ENCODE data around the gene DNAJC1. TPM values are rescaled to one million over a fixed set of nuclear protein-coding genes. Genes with fewer than 3 reads are reported as not detected.
A peak's percentile ranks its signal among the peaks of the same experiment; 100 is the strongest.

The DNAJC1 gene
- total RNA-seq, 1 experiment from 2014 or later, result 51.6 TPM

- DNase-seq (ENCODE audit: low read depth), result no peak
- in situ Hi-C loops (cut with HindIII; ENCODE audit: low pct_unique_long_range_greater_than_20kb, low sequenced_read_pairs), result no loop called here
Observed at GRCh38 chr10:21758696-21759095, 244.8 kb downstream of the DNAJC1 start.

GRCh38 chr10:21758239-21758638, 245.3 kb downstream of the DNAJC1 start:
- DNase-seq (ENCODE audit: low read depth), result no peak
- in situ Hi-C loops (cut with HindIII; ENCODE audit: low pct_unique_long_range_greater_than_20kb, low sequenced_read_pairs), result no loop called here

GRCh38 chr10:21757185-21757901, 246.2 kb downstream of the DNAJC1 start:
- DNase-seq (ENCODE audit: low read depth), result no peak
- in situ Hi-C loops (cut with HindIII; ENCODE audit: low pct_unique_long_range_greater_than_20kb, low sequenced_read_pairs), result no loop called here

DNA sequence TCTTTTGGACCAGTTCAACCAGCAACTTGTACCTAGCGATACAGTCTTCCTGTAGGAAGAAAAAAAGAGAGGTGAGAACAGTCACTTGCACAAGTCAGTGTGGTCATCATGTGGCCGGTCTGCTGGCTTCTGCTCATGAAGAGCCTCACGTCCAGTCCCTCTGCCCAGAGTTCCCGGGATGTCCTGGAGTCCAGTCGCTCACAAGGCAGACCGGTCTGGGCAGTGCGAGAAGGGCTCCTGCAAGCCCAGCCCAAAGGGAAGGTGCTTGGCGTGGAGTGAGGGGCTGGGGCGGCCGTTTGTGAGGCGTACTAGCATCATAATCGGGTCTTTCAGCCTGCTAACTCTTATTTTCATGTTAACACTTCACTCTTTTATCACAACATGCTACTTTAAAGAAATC, 246.8 kb downstream of the DNAJC1 start:
- in situ Hi-C loops (cut with HindIII; ENCODE audit: low pct_unique_long_range_greater_than_20kb, low sequenced_read_pairs), result no loop called here
- no peak for DNase-seq (ENCODE audit: low read depth)

DNA sequence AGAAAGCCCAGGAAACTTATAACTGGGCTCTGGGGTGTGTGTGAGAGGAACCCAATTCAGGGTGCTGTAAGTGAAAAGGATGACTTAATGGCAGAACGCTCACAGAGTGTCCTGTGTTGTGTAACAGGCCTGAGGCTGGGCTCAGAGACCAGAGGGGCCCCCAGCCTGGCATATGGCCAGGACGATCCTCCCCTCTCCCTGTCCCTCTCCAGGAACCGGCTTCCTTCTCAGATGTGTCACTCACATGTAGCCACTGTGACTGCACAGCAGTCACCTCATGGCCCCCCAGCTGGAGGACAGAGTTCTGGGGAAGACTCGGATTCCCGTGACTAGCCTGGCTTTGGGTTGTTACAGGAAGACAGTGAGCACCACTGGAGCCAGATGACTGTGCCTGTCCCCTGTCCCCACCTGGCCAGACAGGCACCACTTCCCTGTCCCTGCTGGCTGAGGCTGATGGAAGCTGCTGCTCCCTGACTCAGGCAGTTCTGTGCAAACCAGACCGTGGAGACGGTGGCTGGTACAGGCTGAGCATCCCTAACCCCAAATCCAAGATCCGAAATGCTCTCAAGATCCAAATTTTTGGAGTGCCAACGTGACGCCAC, 249.0 kb downstream of the DNAJC1 start:
- in situ Hi-C loops (cut with HindIII; ENCODE audit: low pct_unique_long_range_greater_than_20kb, low sequenced_read_pairs), result no loop called here

GRCh38 chr10:21753497-21754270, 249.8 kb downstream of the DNAJC1 start:
- in situ Hi-C loops (cut with HindIII; ENCODE audit: low pct_unique_long_range_greater_than_20kb, low sequenced_read_pairs), result no loop called here
- no peak for DNase-seq (ENCODE audit: low read depth)

More for the DNA sequence above, 249.0 kb downstream of the DNAJC1 start:
- no peak for DNase-seq (ENCODE audit: low read depth)

DNA sequence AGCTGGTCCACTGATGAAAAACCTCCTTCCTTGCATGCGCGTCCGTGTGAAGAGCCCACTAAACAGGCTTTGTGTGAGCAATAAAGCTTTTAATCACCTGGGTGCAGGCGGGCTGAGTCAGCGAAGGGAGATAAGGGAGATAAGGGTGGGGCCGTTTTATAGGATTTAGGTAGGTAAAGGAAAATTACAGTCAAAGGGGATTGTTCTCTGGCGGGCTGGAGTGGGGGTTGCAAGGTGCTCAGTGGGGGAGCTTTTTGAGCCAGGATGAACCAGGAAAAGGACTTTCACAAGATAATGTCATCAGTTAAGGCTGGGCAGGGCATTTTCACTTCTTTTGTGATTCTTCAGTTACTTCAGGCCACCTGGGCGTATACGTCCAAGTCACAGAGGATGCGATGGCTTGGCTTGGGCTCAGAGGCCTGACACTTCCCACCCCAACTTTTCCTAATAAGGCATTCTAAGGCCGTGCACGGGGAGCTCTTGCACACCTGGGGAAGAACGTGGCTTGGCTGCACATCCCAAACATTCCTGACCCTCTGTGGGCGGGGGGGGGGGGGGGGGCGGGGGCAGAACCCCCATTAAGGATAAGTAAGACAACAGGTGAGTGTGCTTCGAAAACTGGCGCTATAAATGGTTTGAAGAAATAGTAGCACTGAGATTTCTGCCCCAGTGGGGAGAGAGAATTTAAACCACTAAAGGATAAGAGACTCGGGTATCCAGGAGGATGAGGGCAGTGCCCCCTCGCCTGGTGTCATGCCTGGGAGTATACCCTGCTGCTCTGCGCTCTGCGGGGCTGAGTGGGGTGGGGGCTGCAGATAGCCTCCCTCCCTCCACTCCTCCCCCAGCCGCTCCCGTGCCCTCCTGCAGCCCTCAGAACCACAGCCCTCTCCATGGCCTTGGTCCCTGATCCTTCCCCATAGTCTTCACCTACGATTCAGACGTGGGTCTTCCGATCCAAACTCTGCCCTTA, 251.9 kb downstream of the DNAJC1 start:
- DNase-seq (ENCODE audit: low read depth), result no peak
- in situ Hi-C loops (cut with HindIII; ENCODE audit: low pct_unique_long_range_greater_than_20kb, low sequenced_read_pairs), result no loop called here

- in situ Hi-C loops (cut with HindIII; ENCODE audit: low pct_unique_long_range_greater_than_20kb, low sequenced_read_pairs), result no loop called here
Observed at GRCh38 chr10:21750424-21750823, 253.1 kb downstream of the DNAJC1 start.

DNA sequence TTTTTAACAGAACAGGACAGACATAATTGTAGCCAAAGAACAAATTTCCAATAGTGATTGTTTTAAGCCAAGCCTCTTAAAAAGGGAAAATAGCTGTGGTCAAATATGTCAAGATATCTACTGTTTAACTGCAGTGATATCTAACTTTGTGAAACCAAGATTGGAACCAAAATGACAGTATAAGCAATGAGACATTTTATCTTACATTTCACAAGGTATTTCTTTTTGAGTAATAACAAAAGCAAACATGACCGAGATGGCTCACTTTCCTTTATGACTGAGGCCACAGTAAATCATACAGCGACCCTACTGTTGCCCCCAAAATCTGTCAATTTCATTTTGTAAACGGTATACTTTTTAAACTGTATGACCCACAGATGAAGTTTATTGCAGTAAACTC, 253.7 kb downstream of the DNAJC1 start:
- in situ Hi-C loops (cut with HindIII; ENCODE audit: low pct_unique_long_range_greater_than_20kb, low sequenced_read_pairs), result no loop called here
- DNase-seq (ENCODE audit: low read depth), result no peak

More at GRCh38 chr10:21750424-21750823, 253.1 kb downstream of the DNAJC1 start:
- DNase-seq (ENCODE audit: low read depth), result no peak

GRCh38 chr10:21747809-21748208, 255.7 kb downstream of the DNAJC1 start:
- in situ Hi-C loops (cut with HindIII; ENCODE audit: low pct_unique_long_range_greater_than_20kb, low sequenced_read_pairs), result no loop called here
- DNase-seq (ENCODE audit: low read depth), result no peak

- in situ Hi-C loops (cut with HindIII; ENCODE audit: low pct_unique_long_range_greater_than_20kb, low sequenced_read_pairs), result no loop called here
- DNase-seq (ENCODE audit: low read depth), result no peak
Observed at GRCh38 chr10:21746118-21746517, 257.4 kb downstream of the DNAJC1 start.

- in situ Hi-C loops (cut with HindIII; ENCODE audit: low pct_unique_long_range_greater_than_20kb, low sequenced_read_pairs), result no loop called here
- no peak for DNase-seq (ENCODE audit: low read depth)
Observed at GRCh38 chr10:21744223-21744622, 259.3 kb downstream of the DNAJC1 start.

DNA sequence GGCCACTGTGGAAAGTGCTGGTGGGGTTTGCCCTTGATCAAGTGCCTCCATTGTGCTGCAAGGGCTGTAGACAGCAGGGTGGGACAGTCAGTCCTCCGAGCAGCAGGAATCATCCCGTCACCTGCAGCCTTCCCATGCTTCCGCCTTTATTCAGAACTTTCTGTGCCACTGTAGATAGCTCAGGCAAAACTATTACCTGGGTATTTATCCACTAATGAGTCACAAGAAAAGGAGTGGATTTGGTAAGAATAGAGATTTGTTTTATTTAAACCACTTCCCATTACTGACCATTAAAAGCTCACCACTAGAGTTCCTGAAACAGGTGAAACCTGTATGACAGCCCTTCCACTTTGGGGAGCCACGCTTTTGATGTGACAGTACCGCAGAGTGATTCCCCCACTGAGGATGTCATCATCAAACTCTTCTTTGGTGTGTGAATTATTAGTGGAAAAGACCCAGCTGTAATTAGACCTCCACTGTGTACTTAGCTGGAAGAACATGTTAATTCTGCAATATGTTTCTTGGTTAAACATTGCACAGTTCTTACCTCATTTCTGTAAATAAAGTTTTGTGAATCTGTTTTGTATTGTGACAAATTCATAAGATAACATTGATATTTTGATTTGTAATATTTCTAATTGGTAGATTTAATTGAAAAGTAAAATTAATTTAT, 260.7 kb downstream of the DNAJC1 start:
- in situ Hi-C loops (cut with HindIII; ENCODE audit: low pct_unique_long_range_greater_than_20kb, low sequenced_read_pairs), result no loop called here
- no peak for DNase-seq (ENCODE audit: low read depth)

DNA sequence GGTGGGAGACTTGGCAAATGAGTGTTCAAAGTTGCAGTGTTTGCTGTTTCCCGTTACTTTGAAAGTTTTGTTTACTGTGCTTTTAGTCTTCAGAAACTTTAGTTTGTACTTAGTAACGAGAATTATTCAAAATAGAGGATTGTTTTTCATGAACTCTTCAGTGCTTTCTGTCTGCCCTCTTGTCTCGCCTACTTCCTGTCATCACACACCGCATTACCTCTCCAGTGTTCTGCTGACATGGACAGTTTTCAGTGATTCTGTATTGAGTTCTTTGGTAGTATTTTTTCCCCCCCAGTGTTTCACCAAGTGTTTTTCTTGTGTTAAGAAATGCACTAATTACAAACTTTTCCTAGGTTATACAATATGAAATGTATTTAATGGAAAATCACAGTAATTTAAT, 262.5 kb downstream of the DNAJC1 start:
- in situ Hi-C loops (cut with HindIII; ENCODE audit: low pct_unique_long_range_greater_than_20kb, low sequenced_read_pairs), result no loop called here
- no peak for DNase-seq (ENCODE audit: low read depth)

- in situ Hi-C loops (cut with HindIII; ENCODE audit: low pct_unique_long_range_greater_than_20kb, low sequenced_read_pairs), result no loop called here
Observed at GRCh38 chr10:21737106-21737505, 266.4 kb downstream of the DNAJC1 start.

GRCh38 chr10:21733710-21734109, 269.8 kb downstream of the DNAJC1 start:
- no peak for DNase-seq (ENCODE audit: low read depth)
- in situ Hi-C loops (cut with HindIII; ENCODE audit: low pct_unique_long_range_greater_than_20kb, low sequenced_read_pairs), result no loop called here

More at GRCh38 chr10:21737106-21737505, 266.4 kb downstream of the DNAJC1 start:
- no peak for DNase-seq (ENCODE audit: low read depth)

- peak; percentile 31 for DNase-seq (ENCODE audit: low read depth)
- in situ Hi-C loops (cut with HindIII; ENCODE audit: low pct_unique_long_range_greater_than_20kb, low sequenced_read_pairs), result no loop called here
Observed at GRCh38 chr10:21732067-21732772, 271.3 kb downstream of the DNAJC1 start.
